Retinal pigment epithelial cell (primary cell): Measurements from ENCODE around the gene UTP20.

Source experiments
- DNase-seq: peaks from one replicate; pipeline ENCODE4 v3.0.0-alpha.2; 2010; ENCODE audit warnings: low read depth
- H3K4me3 ChIP-seq: 2 replicates; pipeline ENCODE4 v1.5.1; 2011; ENCODE audit warnings: mild to moderate bottlenecking, low read length, control low read depth, moderate library complexity
- CTCF ChIP-seq: conservative IDR thresholded peaks from 2 replicates; pipeline ENCODE4 v1.5.1; 2011; ENCODE audit warnings: low read depth, low read length, control low read depth, inconsistent platforms

The UTP20 gene

GRCh38 chr12:101336437-101336836, 56.5 kb downstream of the UTP20 start:
- no peak for TF ChIP-seq CTCF
- H3K4me3 ChIP-seq = no peak overlapping the region
- no peak for DNase-seq

- no peak for DNase-seq
- H3K4me3 ChIP-seq = no peak overlapping the region
- no peak for TF ChIP-seq CTCF
These were observed 58.2 kb downstream of the UTP20 start for GRCh38 chr12:101338087-101338486.

- DNase-seq = no peak
These were observed 64.0 kb downstream of the UTP20 start for GRCh38 chr12:101343893-101344292.

GRCh38 chr12:101351682-101352081, 71.8 kb downstream of the UTP20 start:
- DNase-seq = no peak
- no peak overlapping the region for H3K4me3 ChIP-seq
- TF ChIP-seq CTCF = no peak

More at GRCh38 chr12:101343893-101344292, 64.0 kb downstream of the UTP20 start:
- TF ChIP-seq CTCF = no peak
- no peak overlapping the region for H3K4me3 ChIP-seq

- no peak for DNase-seq
- TF ChIP-seq CTCF = no peak
- H3K4me3 ChIP-seq = no peak overlapping the region
These were observed 76.9 kb downstream of the UTP20 start for GRCh38 chr12:101356794-101357193.

- no peak for TF ChIP-seq CTCF
- no peak overlapping the region for H3K4me3 ChIP-seq
- no peak for DNase-seq
These were observed 81.5 kb downstream of the UTP20 start for GRCh38 chr12:101361455-101361854.

- no peak for DNase-seq
- H3K4me3 ChIP-seq = no peak overlapping the region
- TF ChIP-seq CTCF = no peak
These were observed 88.1 kb downstream of the UTP20 start for GRCh38 chr12:101368016-101368415.
